ENCODE results near the gene BHLHE23.

- TF ChIP-seq POLR2A (IDR thresholded peaks at IDR 0.05) (no peak), CTCF (IDR thresholded peaks at IDR 0.05) (no peak)
Measured at GRCh38 chr20:63021356-63022321, 14.9 kb upstream of the BHLHE23 start.

All from heart left ventricle (tissue), 13 donors.